Measurements from ENCODE around the gene VWA5B1. TPM values are rescaled to one million over a fixed set of nuclear protein-coding genes. Genes with fewer than 3 reads are reported as not detected.

VWA5B1 gene
- total RNA-seq, 4 donors from 2014 or later: not detected

- 65 to 66% methylated on average over 4 of the region's 8 CpGs for WGBS, 2 donors
- peaks cover 0 to 86% (median 0%) of the 10 kb centered on the region in 4 donors for H3K27me3 ChIP-seq
- no peak for TF ChIP-seq POLR2A (IDR thresholded peaks at IDR 0.05)
- TF ChIP-seq CTCF (IDR thresholded peaks at IDR 0.05): no peak
- H3K4me3 ChIP-seq: no peak overlapping the region
- no peak for DNase-seq
- intact Hi-C loops (cut with DNase I): no loop called here
- no peaks in the 10 kb centered on the region for H3K4me1 ChIP-seq
- no peak overlapping the region for H3K27ac ChIP-seq
- H3K36me3 ChIP-seq: no peaks in the 10 kb centered on the region
- no peaks in the 10 kb centered on the region for H3K9me3 ChIP-seq
Measured at GRCh38 chr1:20403423-20404145, 112.9 kb downstream of the VWA5B1 start.

DNA sequence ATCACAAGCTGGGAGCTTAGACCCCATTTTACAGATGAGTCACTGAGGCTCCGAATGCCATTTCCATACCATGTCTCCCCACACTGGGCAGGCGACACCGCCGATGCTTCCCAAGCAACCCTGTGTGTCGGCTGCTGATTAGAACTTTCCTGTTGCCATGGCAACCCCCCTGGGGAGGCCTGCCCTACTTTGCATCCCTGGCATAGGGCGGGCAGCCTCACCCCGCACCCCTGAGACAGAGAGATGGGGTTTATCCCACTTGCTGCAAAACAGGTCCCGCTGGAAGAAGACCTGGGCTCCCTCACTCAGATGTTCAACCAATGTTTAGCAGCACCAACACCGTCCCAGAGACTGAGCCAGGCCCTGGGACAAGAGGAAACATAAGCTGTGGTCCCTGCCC lies 113.8 kb downstream of the VWA5B1 start:
- Histone ChIP-seq H3K36me3 (no peaks in the 10 kb centered on the region), H3K27ac (no peak overlapping the region), H3K4me1 (no peaks in the 10 kb centered on the region), H3K9me3 (no peaks in the 10 kb centered on the region), H3K4me3 (no peak overlapping the region), H3K27me3 (peaks cover 0 to 77% (median 0%) of the 10 kb centered on the region in 4 donors)
- WGBS, 2 donors: 29 to 43% methylated on average over 3 to 5 of the region's 9 CpGs
- TF ChIP-seq CTCF (IDR thresholded peaks at IDR 0.05) (no peak), POLR2A (IDR thresholded peaks at IDR 0.05) (no peak)
- intact Hi-C loops (cut with DNase I): no loop called here
- DNase-seq: no peak

Other genes starting within 250 kb of the VWA5B1 start
- 1 to 10 TPM in 2 of 4 donors, under 1 TPM in 1, not detected in 1; 0.97 to 6.7 (median 2.3) TPM for gene PLA2G5, start 220.7 kb upstream of the VWA5B1 start, total RNA-seq
- under 1 TPM in 1 of 4 donors, not detected in 3; 0.19 TPM for gene PLA2G2D, start 171.3 kb upstream of the VWA5B1 start, total RNA-seq
- under 1 TPM in 1 of 4 donors, not detected in 3; 0.48 TPM for gene PLA2G2F, start 151.6 kb upstream of the VWA5B1 start, total RNA-seq
- gene UBXN10, start 104.8 kb upstream of the VWA5B1 start, total RNA-seq: 1 to 10 TPM in 2 of 4 donors, under 1 TPM in 2; 0.11 to 5.5 (median 0.81) TPM
- under 1 TPM in 2 of 4 donors, not detected in 2; 0.04 to 0.19 TPM for gene PLA2G2C, start 104.4 kb upstream of the VWA5B1 start, total RNA-seq
- gene CAMK2N1, start 195.3 kb downstream of the VWA5B1 start, total RNA-seq: 10 to 100 TPM in 1 of 4 donors, 1 to 10 TPM in 3; 3.1 to 12.8 (median 6.8) TPM
- 10 to 100 TPM; 19.0 to 35.6 (median 26.2) TPM for gene MUL1, start 217.3 kb downstream of the VWA5B1 start, total RNA-seq